Common myeloid progenitor, CD34-positive (primary cell): ENCODE data around the gene SPRYD4.
"Not testable (repeated sequence)": the region's sequence is repeated elsewhere in the genome, so short reads cannot be mapped to it uniquely, and the experiment has no call there.

Source experiments
- CTCF ChIA-PET: fragments of 350-600 bp; sonication (Branson Sonifier 250); formaldehyde crosslinking; loops from one replicate; lab custom pipeline; 2021; ENCODE audit warnings: antibody characterized with exemption; lab: Charles Lee
- POLR2A ChIA-PET: fragments of 350-600 bp; sonication (Branson Sonifier 250); formaldehyde crosslinking; loops from one replicate; lab custom pipeline; 2021; ENCODE audit warnings: antibody characterized with exemption; lab: Charles Lee
- DNase-seq, 3 donors: peaks; one replicate each; pipeline versions ENCODE4 v3.0.0 to v3.0.0-alpha.2; 2013
- H3K27ac ChIP-seq, 2 experiments: 1 replicate in 1 of 2; 2 replicates in 1 of 2; pipeline ENCODE4 v1.7.0; 2013; ENCODE audit warnings: inconsistent platforms in 2 of 2, low read length in 2 of 2, mild to moderate bottlenecking in 2 of 2, low read depth in 1 of 2, moderate library complexity in 1 of 2; ENCODE audit not compliant: severe bottlenecking in 2 of 2, insufficient read depth in 1 of 2, poor library complexity in 1 of 2
- H3K27me3 ChIP-seq, 5 experiments: replicated peaks in 2 of 5; 1 replicate in 3 of 5; 2 replicates in 2 of 5; pipeline versions ENCODE4 v1.6.1 to v1.7.0; 2013; ENCODE audit warnings: low read length in 4 of 5, mild to moderate bottlenecking in 2 of 5, moderate library complexity in 2 of 5, inconsistent platforms in 1 of 5; ENCODE audit not compliant: insufficient read depth in 5 of 5, control insufficient read depth in 4 of 5
- H3K36me3 ChIP-seq, 4 experiments: 1 replicate in 2 of 4; 2 replicates in 2 of 4; pipeline versions ENCODE4 v1.6.1 to v1.7.0; 2013; ENCODE audit warnings: low read length in 3 of 4, control low read depth in 1 of 4, mild to moderate bottlenecking in 1 of 4; ENCODE audit not compliant: control insufficient read depth in 4 of 4, insufficient read depth in 4 of 4
- H3K4me1 ChIP-seq, 4 experiments: 1 replicate in 3 of 4; 2 replicates in 1 of 4; pipeline versions ENCODE4 v1.6.1 to v1.7.1; 2013; ENCODE audit warnings: low read length in 3 of 4, mild to moderate bottlenecking in 3 of 4, control low read depth in 1 of 4, inconsistent platforms in 1 of 4, moderate library complexity in 1 of 4; ENCODE audit not compliant: control insufficient read depth in 4 of 4, insufficient read depth in 4 of 4; ENCODE audit errors: control extremely low read depth in 1 of 4
- H3K4me3 ChIP-seq, 7 experiments: 1 replicate in 4 of 7; 2 replicates in 3 of 7; pipeline versions ENCODE4 v1.5.1 to v1.7.0; 2013; ENCODE audit warnings: mild to moderate bottlenecking in 7 of 7, low read length in 6 of 7, moderate library complexity in 6 of 7, inconsistent platforms in 2 of 7, low read depth in 2 of 7, control low read depth in 1 of 7; ENCODE audit not compliant: insufficient read depth in 4 of 7, control insufficient read depth in 1 of 7; ENCODE audit errors: extremely low read depth in 1 of 7
- H3K9me3 ChIP-seq, 5 experiments: 1 replicate in 4 of 5; 2 replicates in 1 of 5; pipeline versions ENCODE4 v1.6.1 to v1.7.1; 2013; ENCODE audit warnings: low read length in 4 of 5, mild to moderate bottlenecking in 2 of 5, inconsistent platforms in 1 of 5, low read depth in 1 of 5, moderate library complexity in 1 of 5; ENCODE audit not compliant: control insufficient read depth in 4 of 5, insufficient read depth in 2 of 5; ENCODE audit errors: control extremely low read depth in 1 of 5
- WGBS: methylation state at CpG from one replicate; pipeline ENCODE4 v1.1.5; 2013; ENCODE audit not compliant: insufficient coverage; 5-methylcytosine and 5-hydroxymethylcytosine counted together

SPRYD4 gene

GRCh38 chr12:56496704-56497103 lies 28.3 kb downstream of the SPRYD4 start:
- DNase-seq: peak; percentile 11 to 34 (median 13)
- H3K4me1 ChIP-seq, H3K36me3 ChIP-seq, H3K27ac ChIP-seq, H3K9me3 ChIP-seq, H3K27me3 ChIP-seq, POLR2A ChIA-PET, CTCF ChIA-PET: not testable (repeated sequence)
- H3K4me3 ChIP-seq: peak overlapping the region in 1 of 7 experiments; percentile 28
- 0% methylated on average over 3 of the region's 17 CpGs for WGBS

DNA sequence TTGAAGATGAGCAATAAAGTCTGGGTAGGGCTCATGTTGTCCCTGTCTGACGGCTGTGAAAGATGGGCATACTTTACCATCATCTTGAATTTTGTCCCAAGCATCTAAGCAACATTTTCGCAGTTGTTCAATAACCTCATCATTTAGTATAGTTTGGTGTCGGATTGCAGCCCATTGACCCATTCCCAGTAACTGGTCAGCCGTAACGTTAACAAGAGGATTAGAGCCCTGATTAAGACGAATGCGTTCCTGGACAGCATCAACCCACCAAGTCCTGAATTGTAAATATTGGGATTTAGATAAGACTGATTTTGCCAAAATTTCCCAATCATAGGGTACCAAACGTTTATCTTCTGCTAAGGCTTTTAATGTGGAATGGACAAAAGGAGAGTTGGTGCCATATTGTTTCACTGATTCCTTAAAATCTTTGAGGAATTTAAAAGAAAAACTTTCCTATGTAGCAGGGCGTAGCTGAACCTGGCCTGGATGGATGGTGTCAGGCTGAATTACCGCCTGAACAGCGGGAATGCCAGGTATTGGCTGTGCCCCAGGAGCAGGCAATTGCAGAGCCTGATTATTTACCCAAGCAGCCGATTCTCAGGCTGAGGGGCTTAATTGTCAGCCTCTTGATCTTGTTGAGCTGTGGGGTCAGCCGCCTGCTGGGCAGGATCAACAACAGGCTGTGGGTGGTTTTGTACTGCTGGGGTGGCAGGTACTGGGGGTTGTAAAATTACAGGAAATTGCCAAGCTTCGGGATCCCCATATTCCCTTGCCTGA lies 29.9 kb downstream of the SPRYD4 start:
- H3K4me1 ChIP-seq, DNase-seq, CTCF ChIA-PET, H3K4me3 ChIP-seq, H3K9me3 ChIP-seq, H3K27me3 ChIP-seq, H3K36me3 ChIP-seq, POLR2A ChIA-PET, H3K27ac ChIP-seq: not testable (repeated sequence)
- WGBS: 97% methylated on average over 5 of the region's 14 CpGs

DNA sequence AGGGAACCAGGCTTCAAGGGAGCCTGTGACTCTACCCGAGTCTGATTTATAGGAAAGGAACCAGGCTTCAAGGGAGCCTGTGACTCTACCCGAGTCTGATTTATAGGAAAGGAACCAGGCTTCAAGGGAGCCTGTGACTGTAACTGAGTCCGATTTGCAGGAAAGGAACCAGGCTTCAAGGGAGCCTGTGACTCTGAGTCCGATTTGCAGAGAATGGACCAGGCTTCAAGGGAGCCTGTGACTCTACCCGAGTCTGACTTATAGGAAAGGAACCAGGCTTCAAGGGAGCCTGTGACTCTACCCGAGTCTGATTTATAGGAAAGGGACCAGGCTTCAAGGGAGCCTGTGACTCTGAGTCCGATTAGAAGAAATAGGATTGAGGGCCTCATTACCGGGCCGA lies 31.1 kb downstream of the SPRYD4 start:
- H3K4me3 ChIP-seq, H3K36me3 ChIP-seq, H3K27ac ChIP-seq, POLR2A ChIA-PET, H3K27me3 ChIP-seq, H3K9me3 ChIP-seq, DNase-seq, H3K4me1 ChIP-seq: not testable (repeated sequence)
- CTCF ChIA-PET: interaction anchor here (0.7 to 1.2 kb wide), 2 partner anchors 10 to 118 kb away, joined by 3 read pairs; no protein-coding TSS in a partner anchor
- WGBS: 85% methylated on average over 7 of the region's 9 CpGs

- POLR2A ChIA-PET, H3K36me3 ChIP-seq, H3K27ac ChIP-seq, H3K27me3 ChIP-seq, H3K4me3 ChIP-seq, DNase-seq, H3K9me3 ChIP-seq, H3K4me1 ChIP-seq: not testable (repeated sequence)
- CTCF ChIA-PET: interaction anchor here (0.7 to 1.2 kb wide), 2 partner anchors 10 to 117 kb away, joined by 3 read pairs; no protein-coding TSS in a partner anchor
- WGBS: 90% methylated on average over 10 of the region's 13 CpGs
Observed at GRCh38 chr12:56499879-56500278, 31.5 kb downstream of the SPRYD4 start.

- Histone ChIP-seq H3K4me3 (no peak overlapping the region), H3K36me3 (no peaks in the 10 kb centered on the region), H3K27ac (no peak overlapping the region), H3K9me3 (no peaks in the 10 kb centered on the region), H3K4me1 (peaks cover 0 to 4% (median 0%) of the 10 kb centered on the region in 4 experiments), H3K27me3 (no peaks in the 10 kb centered on the region)
- no peak for DNase-seq
- 94% methylated on average over 14 of the region's 16 CpGs for WGBS
- ChIA-PET CTCF (interaction anchor here (0.8 to 17.1 kb wide), 5 partner anchors 9 to 125 kb away, joined by 3 to 350 read pairs (median 4); no protein-coding TSS in a partner anchor), POLR2A (no interaction called here)
Observed at GRCh38 chr12:56510786-56511185, 42.4 kb downstream of the SPRYD4 start.

GRCh38 chr12:56514014-56514318 lies 45.6 kb downstream of the SPRYD4 start:
- H3K36me3 ChIP-seq, H3K27me3 ChIP-seq, DNase-seq, H3K27ac ChIP-seq, H3K4me1 ChIP-seq, H3K9me3 ChIP-seq, H3K4me3 ChIP-seq: not testable (repeated sequence)
- WGBS: 50% methylated on average over 3 of the region's 4 CpGs
- POLR2A ChIA-PET: interaction anchor here (1.4 kb wide), 1 partner anchor 67 kb away, joined by 3 read pairs; no protein-coding TSS in a partner anchor
- CTCF ChIA-PET: interaction anchor here (0.6 to 17.1 kb wide), 24 partner anchors 9 to 122 kb away, joined by 3 to 350 read pairs (median 5); partner anchors contain the start of gene BAZ2A

GRCh38 chr12:56517854-56518253 lies 49.5 kb downstream of the SPRYD4 start:
- DNase-seq: no peak
- Histone ChIP-seq H3K9me3 (no peaks in the 10 kb centered on the region), H3K4me3 (no peak overlapping the region), H3K27ac (no peak overlapping the region), H3K36me3 (no peaks in the 10 kb centered on the region), H3K27me3 (no peaks in the 10 kb centered on the region), H3K4me1 (peaks cover 8 to 32% (median 19%) of the 10 kb centered on the region in 4 experiments)
- 82% methylated on average over 1 of the region's 2 CpGs for WGBS
- ChIA-PET CTCF (interaction anchor here (0.8 to 17.1 kb wide), 5 partner anchors 12 to 76 kb away, joined by 3 to 350 read pairs (median 4); no protein-coding TSS in a partner anchor), POLR2A (interaction anchor here (0.5 kb wide), 1 partner anchor 14 kb away, joined by 3 read pairs; no protein-coding TSS in a partner anchor)
